KOPT-K1 (cell line): Measurements from ENCODE around the gene TSPAN7.

Experiments
- H3K27ac ChIP-seq: fragments of 200-600 bp; sonication (generic); 2 replicates; pipeline ENCODE4 v1.5.1; 2016; ENCODE audit warnings: antibody characterized with exemption, mild to moderate bottlenecking, low read depth, low read length; ENCODE audit not compliant: poor library complexity, severe bottlenecking
- H3K36me3 ChIP-seq: fragments of 200-600 bp; sonication (generic); 2 replicates; pipeline ENCODE4 v1.5.1; 2017; ENCODE audit warnings: antibody characterized with exemption, mild to moderate bottlenecking, low read length, moderate library complexity; ENCODE audit not compliant: insufficient read depth
- H3K9me3 ChIP-seq: fragments of 200-600 bp; sonication (generic); 2 replicates; pipeline ENCODE4 v1.5.1; 2017; ENCODE audit warnings: antibody characterized with exemption, low read length, mild to moderate bottlenecking; ENCODE audit not compliant: insufficient read depth, poor library complexity, severe bottlenecking

The TSPAN7 gene

DNA sequence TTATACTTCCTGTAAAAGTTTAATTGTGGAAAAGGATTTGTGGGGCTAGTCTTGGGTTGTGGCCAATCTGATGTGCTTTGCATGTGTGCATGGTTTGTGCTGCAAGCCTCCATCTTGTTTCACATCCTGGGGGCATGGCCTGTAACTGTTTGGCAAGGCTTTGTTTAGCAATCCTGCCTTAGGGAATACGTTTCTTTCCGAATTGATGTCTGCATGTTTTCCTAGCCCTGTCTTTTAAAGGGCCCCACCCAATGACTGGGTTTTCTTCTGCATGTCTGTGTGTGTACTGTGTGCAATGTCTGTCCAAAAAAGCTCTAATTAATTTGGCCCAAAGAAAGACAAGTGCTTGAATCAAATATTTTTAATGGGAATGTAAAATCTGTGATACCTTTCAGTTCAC, 165.3 kb downstream of the TSPAN7 start:
- Histone ChIP-seq H3K36me3 (no peaks in the 10 kb centered on the region), H3K27ac (no peak overlapping the region), H3K9me3 (no peaks in the 10 kb centered on the region)

DNA sequence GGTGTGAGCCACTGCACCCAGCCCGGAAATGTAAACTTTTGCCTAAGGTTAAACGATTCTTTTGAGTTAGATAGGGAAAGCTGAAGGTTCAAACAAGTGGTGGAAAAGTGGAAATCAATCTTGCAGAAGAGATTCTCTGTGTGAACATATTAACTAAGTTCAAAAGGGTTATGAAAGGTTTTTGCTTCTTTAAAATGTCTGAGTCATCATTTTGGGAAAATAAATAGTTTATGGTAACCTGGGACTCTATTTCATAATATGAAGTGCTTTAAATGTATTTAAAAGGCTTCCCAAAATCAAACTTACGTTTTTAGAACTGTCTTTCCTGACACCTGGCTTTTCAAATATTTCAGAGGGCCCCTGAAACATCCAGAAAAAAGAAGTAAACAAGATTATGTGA, 166.3 kb downstream of the TSPAN7 start:
- Histone ChIP-seq H3K36me3 (no peaks in the 10 kb centered on the region), H3K9me3 (no peaks in the 10 kb centered on the region), H3K27ac (no peak overlapping the region)

DNA sequence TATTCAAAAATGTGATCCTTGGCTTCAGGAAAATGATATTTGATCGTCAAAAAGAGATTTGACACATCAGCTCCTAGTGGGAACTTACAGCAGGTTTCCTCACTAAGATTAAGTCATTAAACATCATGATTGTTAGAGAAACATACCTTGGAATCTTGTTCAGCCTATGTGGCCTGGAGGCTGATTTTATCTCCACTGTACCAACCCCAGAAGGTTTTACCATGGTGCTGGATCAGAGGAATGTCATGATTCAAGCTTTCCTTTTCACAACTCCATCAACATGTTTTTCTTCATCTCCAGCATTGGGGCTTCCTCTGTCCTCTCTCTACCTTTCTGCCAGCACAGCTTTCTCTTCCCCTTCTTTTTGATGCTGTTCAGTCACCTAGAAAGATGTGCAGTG, 171.5 kb downstream of the TSPAN7 start:
- H3K36me3 ChIP-seq = no peaks in the 10 kb centered on the region
- no peaks in the 10 kb centered on the region for H3K9me3 ChIP-seq
- H3K27ac ChIP-seq = no peak overlapping the region
